ENCODE measurements around the gene ATOH8.
A peak's percentile ranks its signal among the peaks of the same experiment; 100 is the strongest.

Gene ATOH8

DNA sequence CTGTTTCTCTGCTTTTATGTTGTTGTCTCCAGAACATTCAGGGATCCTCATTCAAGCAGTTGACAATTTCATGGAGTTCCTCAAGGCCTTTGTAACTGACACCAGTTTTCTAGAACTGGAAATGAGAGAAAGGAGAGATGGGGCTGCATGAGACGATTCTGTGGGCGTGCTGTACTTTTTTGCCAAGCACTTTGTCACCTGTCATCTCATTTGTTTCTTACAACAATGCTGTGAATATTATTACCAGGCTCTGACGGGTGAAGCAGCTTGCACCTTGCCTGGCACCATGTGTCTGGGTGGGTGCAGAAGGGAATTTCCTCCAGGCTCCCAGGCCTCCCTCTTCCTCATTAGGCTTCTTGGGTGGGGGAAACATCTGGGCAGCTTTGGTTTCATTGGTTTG, 22.2 kb upstream of the ATOH8 start:
- Histone ChIP-seq H3K4me3 (ENCODE audit: low read length) (no peak overlapping the region), H3K4me1 (ENCODE audit: control insufficient read depth, insufficient read depth, low read length) (peaks cover 55% of the 10 kb centered on the region), H3K36me3 (ENCODE audit: insufficient read depth, low read length) (no peaks in the 10 kb centered on the region)

DNA sequence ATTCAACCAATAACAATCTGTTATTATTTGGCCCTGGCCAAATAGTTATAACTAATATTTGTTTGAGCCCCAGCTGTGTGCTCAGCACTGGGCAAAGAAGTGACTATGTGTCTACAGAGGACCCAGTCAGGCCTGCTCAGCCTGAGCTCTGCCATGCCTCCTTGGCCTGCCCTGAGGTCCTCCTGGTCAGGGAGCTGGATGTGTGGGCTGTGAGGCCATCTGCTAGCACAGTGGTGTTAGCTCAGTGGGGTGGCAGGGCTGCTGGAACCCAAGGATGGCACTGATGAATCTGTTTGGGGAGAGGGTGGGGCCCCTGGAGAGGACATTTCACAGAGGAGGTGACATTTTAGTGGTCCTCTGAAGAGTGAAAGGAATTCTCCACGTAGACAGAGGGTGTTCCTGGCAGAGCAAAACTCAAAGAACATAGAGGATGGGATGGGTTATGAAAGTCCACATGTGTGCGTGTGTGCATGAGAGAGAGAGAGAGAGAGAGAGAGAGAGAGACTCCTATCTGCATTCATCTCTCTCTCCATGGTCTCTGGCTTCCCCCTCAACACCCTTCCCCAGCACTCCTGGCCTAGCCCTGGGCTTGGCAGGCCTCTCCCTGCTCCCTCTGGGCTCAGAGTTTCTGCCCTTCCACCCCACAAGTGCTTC, 21.2 kb upstream of the ATOH8 start:
- no peaks in the 10 kb centered on the region for H3K9me3 ChIP-seq (replicated peaks; ENCODE audit: low read length)
- H3K9ac ChIP-seq (ENCODE audit: low read depth, low read length), result peak overlapping the region; percentile 27
- peak overlapping the region; percentile 37 for H3K4me2 ChIP-seq (ENCODE audit: low read length)
- H3K4me3 ChIP-seq (ENCODE audit: low read length), result no peak overlapping the region
- H3K36me3 ChIP-seq (ENCODE audit: insufficient read depth, low read length), result no peaks in the 10 kb centered on the region
- H3K4me1 ChIP-seq (ENCODE audit: control insufficient read depth, insufficient read depth, low read length), result peaks cover 65% of the 10 kb centered on the region
- no peaks in the 10 kb centered on the region for H3K27me3 ChIP-seq (ENCODE audit: control insufficient read depth, insufficient read depth, low read length)

More for the DNA sequence above, 22.2 kb upstream of the ATOH8 start:
- Histone ChIP-seq H3K4me2 (ENCODE audit: low read length) (no peak overlapping the region), H3K9ac (ENCODE audit: low read depth, low read length) (no peak overlapping the region), H3K27me3 (ENCODE audit: control insufficient read depth, insufficient read depth, low read length) (no peaks in the 10 kb centered on the region), H3K9me3 (replicated peaks; ENCODE audit: low read length) (no peaks in the 10 kb centered on the region)

DNA sequence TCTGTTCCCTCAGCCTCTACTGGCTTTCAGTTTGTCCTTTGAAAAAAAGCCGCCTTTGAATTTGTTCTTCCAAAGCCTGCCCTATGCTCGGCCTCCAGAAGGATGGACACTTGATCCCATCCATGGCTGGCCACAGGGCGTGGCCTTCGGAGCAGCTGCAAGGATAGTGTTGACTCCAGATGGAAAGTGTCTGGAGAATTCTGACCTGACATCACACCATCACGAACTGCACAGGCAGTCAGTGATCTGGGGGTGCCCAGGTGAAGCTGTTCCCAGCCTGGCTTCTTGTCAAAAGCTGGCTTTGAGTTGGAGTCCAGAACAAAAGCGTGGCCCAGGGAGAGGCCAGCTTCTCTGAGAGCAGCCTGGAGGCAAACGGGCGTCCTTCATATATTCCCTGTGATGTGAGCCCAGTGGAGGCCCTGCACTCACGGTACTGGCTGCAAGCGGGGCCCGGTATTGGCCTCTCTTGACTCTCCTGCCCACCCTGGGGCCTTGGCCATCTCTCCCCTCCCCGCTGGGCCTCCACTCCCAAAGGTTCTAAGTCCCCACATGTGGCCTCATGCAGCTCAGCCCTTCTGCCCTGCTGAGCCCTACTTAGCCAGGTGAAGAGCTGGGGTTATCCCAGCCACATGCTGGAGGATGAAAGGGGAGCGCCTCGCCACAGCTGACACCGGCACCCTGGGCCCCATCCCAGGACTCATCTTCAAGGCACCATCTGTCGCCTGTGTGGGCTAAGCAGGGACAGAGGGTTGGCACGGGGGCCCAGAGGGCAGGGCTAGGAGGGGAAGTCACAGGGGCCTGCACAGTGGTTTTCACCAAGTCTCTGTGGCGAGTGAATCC, 20.4 kb upstream of the ATOH8 start:
- peak overlapping the region; percentile 27 for H3K9ac ChIP-seq (ENCODE audit: low read depth, low read length)
- peaks cover 72% of the 10 kb centered on the region for H3K4me1 ChIP-seq (ENCODE audit: control insufficient read depth, insufficient read depth, low read length)
- no peaks in the 10 kb centered on the region for H3K36me3 ChIP-seq (ENCODE audit: insufficient read depth, low read length)
- peak overlapping the region; percentile 37 for H3K4me2 ChIP-seq (ENCODE audit: low read length)
- H3K4me3 ChIP-seq (ENCODE audit: low read length), result no peak overlapping the region
- no peaks in the 10 kb centered on the region for H3K27me3 ChIP-seq (ENCODE audit: control insufficient read depth, insufficient read depth, low read length)
- H3K9me3 ChIP-seq (replicated peaks; ENCODE audit: low read length), result no peaks in the 10 kb centered on the region

DNA sequence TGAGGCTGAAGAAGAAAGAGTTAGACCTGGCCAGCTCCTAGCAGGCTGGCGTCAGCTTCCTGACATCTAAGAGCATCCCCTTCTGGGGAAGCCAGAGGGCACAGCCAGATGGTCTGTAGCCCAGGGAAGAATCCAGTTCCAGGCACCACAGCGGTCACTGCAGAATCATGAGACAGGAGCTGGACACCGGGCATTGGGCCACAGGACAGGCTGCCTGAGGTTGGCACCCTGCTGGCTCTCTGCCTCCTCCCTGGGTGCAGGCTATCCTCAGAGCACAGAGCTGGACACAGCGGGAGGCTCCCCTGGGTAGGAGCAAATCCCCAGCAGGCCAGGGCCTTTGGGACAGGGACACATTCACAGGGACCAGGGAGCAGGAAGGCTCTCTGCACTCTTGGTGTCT, 19.8 kb upstream of the ATOH8 start:
- Histone ChIP-seq H3K4me2 (ENCODE audit: low read length) (no peak overlapping the region), H3K4me3 (ENCODE audit: low read length) (no peak overlapping the region), H3K9me3 (replicated peaks; ENCODE audit: low read length) (no peaks in the 10 kb centered on the region), H3K36me3 (ENCODE audit: insufficient read depth, low read length) (no peaks in the 10 kb centered on the region), H3K27me3 (ENCODE audit: control insufficient read depth, insufficient read depth, low read length) (no peaks in the 10 kb centered on the region), H3K4me1 (ENCODE audit: control insufficient read depth, insufficient read depth, low read length) (peaks cover 69% of the 10 kb centered on the region), H3K9ac (ENCODE audit: low read depth, low read length) (peak overlapping the region; percentile 24)

DNA sequence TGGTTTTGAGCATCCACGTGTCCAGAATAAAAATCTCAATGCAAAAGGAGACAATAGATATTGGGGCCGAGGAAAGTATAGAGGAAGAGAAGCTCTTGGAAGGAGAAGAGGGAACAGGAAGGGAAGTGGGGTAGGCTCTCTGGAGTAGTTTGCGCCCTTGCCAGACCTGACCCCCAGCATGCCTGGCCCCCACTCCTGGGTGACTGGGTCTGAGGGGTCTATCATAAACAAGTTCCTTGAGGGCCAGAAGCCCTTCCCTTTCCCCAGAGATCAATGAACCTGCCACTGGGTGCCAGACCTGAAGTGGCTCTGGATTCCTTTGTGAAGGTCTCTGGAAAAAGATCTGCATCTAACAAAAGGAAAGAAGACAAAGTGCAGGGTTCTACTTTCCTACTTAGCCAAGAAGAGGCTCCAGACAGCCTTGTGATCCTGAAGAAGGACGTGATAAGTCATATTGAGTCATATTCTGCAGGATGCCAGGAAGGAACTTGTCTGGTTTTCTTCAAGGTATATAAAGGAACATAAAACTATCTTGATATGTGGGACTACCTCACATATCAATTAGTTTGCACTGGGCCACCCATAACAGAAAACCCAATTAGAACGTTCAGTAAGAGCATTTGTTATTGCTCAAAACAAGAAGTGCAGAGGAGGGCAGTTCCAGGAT, 18.7 kb upstream of the ATOH8 start:
- Histone ChIP-seq H3K27me3 (ENCODE audit: control insufficient read depth, insufficient read depth, low read length) (no peaks in the 10 kb centered on the region), H3K4me1 (ENCODE audit: control insufficient read depth, insufficient read depth, low read length) (peaks cover 63% of the 10 kb centered on the region), H3K4me2 (ENCODE audit: low read length) (peak overlapping the region; percentile 12), H3K9me3 (replicated peaks; ENCODE audit: low read length) (no peaks in the 10 kb centered on the region), H3K36me3 (ENCODE audit: insufficient read depth, low read length) (no peaks in the 10 kb centered on the region), H3K4me3 (ENCODE audit: low read length) (no peak overlapping the region), H3K9ac (ENCODE audit: low read depth, low read length) (no peak overlapping the region)

DNA sequence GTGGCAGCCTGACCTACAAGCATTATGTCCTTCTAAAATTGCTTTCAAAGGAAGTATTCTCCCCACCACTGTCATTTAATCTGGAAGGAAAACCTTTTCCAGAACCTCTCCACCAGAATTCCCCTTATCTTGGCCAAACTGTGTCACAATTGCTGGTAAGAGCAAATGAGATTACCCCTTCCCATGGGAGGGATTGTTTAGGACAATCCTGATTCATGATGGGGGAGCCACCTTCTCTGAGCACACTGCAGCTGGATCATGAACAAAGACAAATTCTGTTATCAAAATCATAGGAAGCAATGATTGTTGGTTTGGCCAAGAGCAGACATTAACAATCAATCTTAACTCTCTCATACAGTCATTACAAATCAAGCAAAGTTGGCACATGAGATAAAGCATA, 18.1 kb upstream of the ATOH8 start:
- Histone ChIP-seq H3K9ac (ENCODE audit: low read depth, low read length) (no peak overlapping the region), H3K4me1 (ENCODE audit: control insufficient read depth, insufficient read depth, low read length) (peaks cover 66% of the 10 kb centered on the region), H3K9me3 (replicated peaks; ENCODE audit: low read length) (no peaks in the 10 kb centered on the region), H3K36me3 (ENCODE audit: insufficient read depth, low read length) (no peaks in the 10 kb centered on the region), H3K27me3 (ENCODE audit: control insufficient read depth, insufficient read depth, low read length) (no peaks in the 10 kb centered on the region), H3K4me3 (ENCODE audit: low read length) (no peak overlapping the region), H3K4me2 (ENCODE audit: low read length) (no peak overlapping the region)

DNA sequence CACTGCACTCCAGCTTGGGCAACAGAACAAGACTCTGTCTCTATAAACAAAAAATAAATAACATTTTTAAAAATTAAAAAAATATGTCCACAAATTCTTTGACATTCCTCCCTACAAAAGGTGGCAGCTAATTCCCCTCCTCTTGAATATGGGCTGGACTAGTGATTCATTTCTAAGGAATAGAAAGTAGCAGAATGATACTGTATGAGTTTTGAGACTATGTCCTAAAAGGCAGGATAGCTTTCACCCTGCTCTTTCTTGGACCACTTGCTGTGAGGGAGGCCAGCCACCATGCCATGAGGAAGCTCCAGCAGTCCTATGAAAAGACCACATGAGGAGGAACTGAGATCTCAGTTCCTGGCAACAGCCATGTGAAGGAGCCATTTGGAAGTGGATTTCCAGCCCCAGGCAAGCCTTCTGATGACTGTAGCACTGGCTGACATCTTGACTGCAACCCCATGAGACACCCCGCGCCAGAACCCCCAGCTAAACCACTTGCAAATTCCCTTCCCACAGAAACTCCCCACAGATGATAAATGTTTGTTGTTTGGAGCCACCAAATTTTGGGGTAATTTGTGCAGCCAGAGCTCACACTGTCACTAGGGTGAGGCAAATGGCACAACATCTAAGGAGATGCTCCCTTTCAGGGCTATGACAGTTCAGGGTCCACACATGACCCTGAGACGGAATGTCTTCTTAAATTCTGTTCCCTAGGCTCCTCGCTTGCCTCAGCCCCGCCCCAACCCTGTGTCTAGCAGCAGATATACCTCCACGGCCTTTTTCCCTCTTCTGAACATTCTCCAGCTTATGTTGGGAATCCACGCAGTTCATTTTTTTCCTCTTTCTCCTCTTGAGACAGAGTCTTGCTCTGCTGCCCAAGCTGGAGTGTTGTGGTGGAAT, 17.1 kb upstream of the ATOH8 start:
- no peaks in the 10 kb centered on the region for H3K36me3 ChIP-seq (ENCODE audit: insufficient read depth, low read length)
- H3K4me3 ChIP-seq (ENCODE audit: low read length), result no peak overlapping the region
- peaks cover 73% of the 10 kb centered on the region for H3K4me1 ChIP-seq (ENCODE audit: control insufficient read depth, insufficient read depth, low read length)
- no peak overlapping the region for H3K4me2 ChIP-seq (ENCODE audit: low read length)
- no peak overlapping the region for H3K9ac ChIP-seq (ENCODE audit: low read depth, low read length)
- H3K9me3 ChIP-seq (replicated peaks; ENCODE audit: low read length), result no peaks in the 10 kb centered on the region
- no peaks in the 10 kb centered on the region for H3K27me3 ChIP-seq (ENCODE audit: control insufficient read depth, insufficient read depth, low read length)

DNA sequence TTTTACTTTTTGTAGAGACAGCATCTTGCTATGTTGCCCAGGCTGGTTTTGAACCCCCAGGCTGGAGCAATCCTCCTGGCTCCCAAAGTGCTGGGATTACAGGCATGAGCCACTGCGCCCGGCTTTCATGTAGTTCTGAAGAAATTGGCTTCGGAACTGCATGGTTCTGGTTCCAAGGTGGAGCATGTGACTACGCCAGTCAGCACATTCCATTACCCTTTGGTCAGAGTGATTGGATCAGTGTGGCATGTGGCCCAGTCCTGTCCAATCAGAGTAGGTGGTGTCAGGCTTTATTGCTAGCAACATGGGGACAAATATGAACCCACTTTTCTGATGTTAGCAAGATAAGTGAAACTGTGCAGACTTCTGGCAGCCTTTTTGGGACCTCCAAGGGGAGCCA, 16.3 kb upstream of the ATOH8 start:
- Histone ChIP-seq H3K4me2 (ENCODE audit: low read length) (peak overlapping the region; percentile 11), H3K4me3 (ENCODE audit: low read length) (no peak overlapping the region), H3K9ac (ENCODE audit: low read depth, low read length) (peak overlapping the region; percentile 34), H3K9me3 (replicated peaks; ENCODE audit: low read length) (no peaks in the 10 kb centered on the region), H3K27me3 (ENCODE audit: control insufficient read depth, insufficient read depth, low read length) (no peaks in the 10 kb centered on the region), H3K36me3 (ENCODE audit: insufficient read depth, low read length) (no peaks in the 10 kb centered on the region), H3K4me1 (ENCODE audit: control insufficient read depth, insufficient read depth, low read length) (peaks cover 76% of the 10 kb centered on the region)

DNA sequence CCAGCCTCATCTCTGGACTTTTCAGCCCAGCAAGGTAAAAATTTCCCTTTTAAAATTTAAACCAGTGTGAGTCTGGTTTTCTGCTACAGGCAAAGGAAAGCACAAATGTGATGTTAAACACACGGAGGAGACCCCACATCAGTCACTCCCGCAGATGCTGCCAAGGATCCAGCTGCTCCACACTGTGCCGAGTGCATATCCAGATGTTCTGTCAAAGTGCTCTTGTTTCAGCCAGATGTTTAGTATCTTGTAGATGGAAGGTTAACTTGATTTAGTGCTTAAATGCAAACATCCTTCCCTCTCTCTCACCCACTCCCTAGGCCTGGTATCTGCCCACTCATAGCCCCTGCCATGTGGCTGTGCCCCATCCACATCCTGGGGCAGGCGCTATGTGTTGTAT, 15.8 kb upstream of the ATOH8 start:
- Histone ChIP-seq H3K4me3 (ENCODE audit: low read length) (no peak overlapping the region), H3K9me3 (replicated peaks; ENCODE audit: low read length) (no peaks in the 10 kb centered on the region), H3K27me3 (ENCODE audit: control insufficient read depth, insufficient read depth, low read length) (no peaks in the 10 kb centered on the region), H3K36me3 (ENCODE audit: insufficient read depth, low read length) (no peaks in the 10 kb centered on the region), H3K9ac (ENCODE audit: low read depth, low read length) (peak overlapping the region; percentile 34), H3K4me2 (ENCODE audit: low read length) (peak overlapping the region; percentile 11), H3K4me1 (ENCODE audit: control insufficient read depth, insufficient read depth, low read length) (peaks cover 76% of the 10 kb centered on the region)

DNA sequence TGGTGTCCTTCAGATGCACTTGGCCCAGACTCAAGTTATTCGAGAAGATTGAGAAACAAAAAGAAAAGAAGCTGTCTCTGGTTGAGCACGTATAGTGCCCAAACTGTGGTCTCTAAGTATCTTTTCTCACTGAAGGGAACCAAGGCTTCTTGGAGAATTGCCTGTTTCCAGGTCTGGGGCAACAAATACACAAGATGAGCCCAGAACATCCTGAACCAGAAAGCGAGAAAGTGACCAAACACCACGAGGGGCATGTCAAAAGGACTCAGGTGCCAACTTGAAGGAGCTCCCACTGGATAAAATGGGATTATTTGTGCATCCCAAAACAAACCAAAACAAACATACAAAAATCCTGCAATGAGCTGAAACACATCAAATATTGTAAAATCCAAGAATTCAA, 13.6 kb upstream of the ATOH8 start:
- H3K27me3 ChIP-seq (ENCODE audit: control insufficient read depth, insufficient read depth, low read length), result no peaks in the 10 kb centered on the region
- H3K9me3 ChIP-seq (replicated peaks; ENCODE audit: low read length), result no peaks in the 10 kb centered on the region
- H3K4me2 ChIP-seq (ENCODE audit: low read length), result no peak overlapping the region
- H3K36me3 ChIP-seq (ENCODE audit: insufficient read depth, low read length), result no peaks in the 10 kb centered on the region
- no peak overlapping the region for H3K9ac ChIP-seq (ENCODE audit: low read depth, low read length)
- no peak overlapping the region for H3K4me3 ChIP-seq (ENCODE audit: low read length)
- peaks cover 76% of the 10 kb centered on the region for H3K4me1 ChIP-seq (ENCODE audit: control insufficient read depth, insufficient read depth, low read length)
